ENCODE results near the gene FZD1.

GRCh38 chr7:91311839-91312238 is 47.6 kb downstream of the FZD1 start:
- TF ChIP-seq, protein P1, sequence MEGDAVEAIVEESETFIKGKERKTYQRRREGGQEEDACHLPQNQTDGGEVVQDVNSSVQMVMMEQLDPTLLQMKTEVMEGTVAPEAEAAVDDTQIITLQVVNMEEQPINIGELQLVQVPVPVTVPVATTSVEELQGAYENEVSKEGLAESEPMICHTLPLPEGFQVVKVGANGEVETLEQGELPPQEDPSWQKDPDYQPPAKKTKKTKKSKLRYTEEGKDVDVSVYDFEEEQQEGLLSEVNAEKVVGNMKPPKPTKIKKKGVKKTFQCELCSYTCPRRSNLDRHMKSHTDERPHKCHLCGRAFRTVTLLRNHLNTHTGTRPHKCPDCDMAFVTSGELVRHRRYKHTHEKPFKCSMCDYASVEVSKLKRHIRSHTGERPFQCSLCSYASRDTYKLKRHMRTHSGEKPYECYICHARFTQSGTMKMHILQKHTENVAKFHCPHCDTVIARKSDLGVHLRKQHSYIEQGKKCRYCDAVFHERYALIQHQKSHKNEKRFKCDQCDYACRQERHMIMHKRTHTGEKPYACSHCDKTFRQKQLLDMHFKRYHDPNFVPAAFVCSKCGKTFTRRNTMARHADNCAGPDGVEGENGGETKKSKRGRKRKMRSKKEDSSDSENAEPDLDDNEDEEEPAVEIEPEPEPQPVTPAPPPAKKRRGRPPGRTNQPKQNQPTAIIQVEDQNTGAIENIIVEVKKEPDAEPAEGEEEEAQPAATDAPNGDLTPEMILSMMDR (IDR thresholded peaks at IDR 0.05): no peak
- no peak for TF ChIP-seq ZFX (IDR thresholded peaks at IDR 0.05; ENCODE audit: borderline replicate concordance)
